Hematopoietic multipotent progenitor cell treated with erythropoietin and hydrocortisone succinate and interleukin-3 and kit ligand, for 8 days (in vitro differentiated cells): ENCODE data around the gene TPM2.

ENCODE experiments used
- DNase-seq: peaks from one replicate; pipeline ENCODE4 v3.0.0-alpha.2; 2015

The TPM2 gene

DNA sequence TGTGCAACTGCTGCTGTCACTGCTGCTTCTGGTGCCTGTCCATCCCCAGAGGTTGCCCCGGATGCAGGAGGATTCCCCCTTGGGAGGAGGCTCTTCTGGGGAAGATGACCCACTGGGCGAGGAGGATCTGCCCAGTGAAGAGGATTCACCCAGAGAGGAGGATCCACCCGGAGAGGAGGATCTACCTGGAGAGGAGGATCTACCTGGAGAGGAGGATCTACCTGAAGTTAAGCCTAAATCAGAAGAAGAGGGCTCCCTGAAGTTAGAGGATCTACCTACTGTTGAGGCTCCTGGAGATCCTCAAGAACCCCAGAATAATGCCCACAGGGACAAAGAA is 15.7 kb downstream of the TPM2 start:
- no peak for DNase-seq

DNA sequence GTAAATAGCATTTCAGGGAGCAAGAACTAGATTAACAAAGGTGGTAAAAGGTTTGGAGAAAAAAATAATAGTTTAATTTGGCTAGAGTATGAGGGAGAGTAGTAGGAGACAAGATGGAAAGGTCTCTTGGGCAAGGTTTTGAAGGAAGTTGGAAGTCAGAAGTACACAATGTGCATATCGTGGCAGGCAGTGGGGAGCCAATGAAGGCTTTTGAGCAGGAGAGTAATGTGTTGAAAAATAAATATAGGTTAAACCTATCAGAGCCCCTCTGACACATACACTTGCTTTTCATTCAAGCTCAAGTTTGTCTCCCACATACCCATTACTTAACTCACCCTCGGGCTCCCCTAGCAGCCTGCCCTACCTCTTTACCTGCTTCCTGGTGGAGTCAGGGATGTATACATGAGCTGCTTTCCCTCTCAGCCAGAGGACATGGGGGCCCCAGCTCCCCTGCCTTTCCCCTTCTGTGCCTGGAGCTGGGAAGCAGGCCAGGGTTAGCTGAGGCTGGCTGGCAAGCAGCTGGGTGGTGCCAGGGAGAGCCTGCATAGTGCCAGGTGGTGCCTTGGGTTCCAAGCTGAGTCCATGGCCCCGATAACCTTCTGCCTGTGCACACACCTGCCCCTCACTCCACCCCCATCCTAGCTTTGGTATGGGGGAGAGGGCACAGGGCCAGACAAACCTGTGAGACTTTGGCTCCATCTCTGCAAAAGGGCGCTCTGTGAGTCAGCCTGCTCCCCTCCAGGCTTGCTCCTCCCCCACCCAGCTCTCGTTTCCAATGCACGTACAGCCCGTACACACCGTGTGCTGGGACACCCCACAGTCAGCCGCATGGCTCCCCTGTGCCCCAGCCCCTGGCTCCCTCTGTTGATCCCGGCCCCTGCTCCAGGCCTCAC is 16.3 kb downstream of the TPM2 start, which contains the start of gene CA9:
CA9 (plus strand) TSS at position 797 of the 893 bp plus-strand sequence; CDS start at position 829, 32 bp downstream.
- no peak for DNase-seq

DNA sequence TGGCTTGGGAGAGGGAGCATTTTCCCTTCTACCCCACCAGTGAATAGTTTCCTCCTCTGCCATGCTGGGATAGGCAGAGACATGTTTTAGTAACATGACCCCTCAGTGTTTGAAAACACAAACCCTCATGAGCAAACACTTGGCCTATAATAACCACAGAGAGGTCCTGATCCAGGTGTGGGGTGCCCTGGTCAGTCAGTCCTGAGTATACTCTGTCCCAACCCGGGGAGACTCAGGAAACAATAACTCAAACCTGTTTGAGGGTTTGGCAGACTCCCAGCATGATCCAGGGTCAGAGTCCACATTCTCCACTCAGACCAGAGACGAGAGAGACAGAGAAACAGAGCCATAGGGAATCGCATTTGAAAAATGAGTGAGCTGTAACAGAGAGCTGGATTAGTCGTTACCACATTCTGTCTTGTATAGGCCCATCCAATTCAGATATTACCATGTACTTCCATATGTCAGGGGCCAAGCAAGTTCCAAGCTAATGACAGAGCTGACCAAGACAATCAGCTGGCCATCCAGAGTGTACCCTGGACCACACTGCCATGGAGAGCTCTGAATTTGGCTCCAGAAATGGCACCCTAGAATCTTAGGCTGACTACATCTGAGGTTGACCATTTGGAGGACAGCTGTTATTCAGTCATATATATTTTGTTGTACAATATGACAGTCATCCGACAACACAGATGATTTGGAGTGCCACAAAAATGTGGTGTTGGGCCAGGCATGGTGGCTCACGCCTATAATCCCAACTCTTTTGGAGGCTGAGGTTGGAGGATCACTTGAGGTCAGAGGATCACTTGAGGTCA is 20.2 kb downstream of the TPM2 start:
- DNase-seq: no peak

DNA sequence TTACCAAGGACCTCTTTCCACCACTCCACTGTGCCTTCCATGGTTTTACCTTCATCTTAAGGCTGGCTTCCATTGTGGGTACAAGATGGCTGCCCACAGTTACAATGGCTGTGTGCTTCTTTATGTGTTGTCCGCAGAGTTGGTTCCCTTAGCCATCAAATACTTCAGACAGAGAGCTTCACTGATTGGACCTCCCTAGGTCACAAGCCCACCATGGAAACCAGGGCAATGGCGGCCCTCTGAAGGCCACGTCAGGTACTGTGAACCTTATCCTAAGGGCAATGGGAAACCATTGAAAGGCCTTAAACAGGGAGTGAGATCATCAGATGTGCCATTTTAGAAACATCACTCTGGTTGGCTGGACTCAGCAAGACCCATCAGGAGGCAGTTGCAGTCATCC is 21.8 kb downstream of the TPM2 start:
- DNase-seq: no peak

DNA sequence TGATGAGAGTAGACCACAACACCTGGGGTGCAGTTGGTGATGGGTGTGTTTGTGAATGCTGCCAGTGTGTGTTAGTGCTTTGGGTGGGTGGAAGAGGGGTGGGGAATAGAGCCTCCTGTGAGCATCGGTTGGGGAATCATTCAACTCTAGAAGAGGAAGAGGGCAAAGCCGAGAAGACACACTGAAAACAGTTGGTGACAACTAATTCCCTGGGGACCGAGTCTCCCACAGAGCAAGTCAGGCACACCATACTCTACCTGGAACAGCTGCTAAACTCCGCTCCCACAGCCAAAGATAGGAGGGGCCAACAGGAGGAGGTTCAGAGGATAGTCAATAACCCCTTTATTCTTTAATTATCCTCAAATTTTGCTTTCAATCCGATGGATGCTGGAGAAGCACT is 23.2 kb downstream of the TPM2 start:
- DNase-seq: no peak

DNA sequence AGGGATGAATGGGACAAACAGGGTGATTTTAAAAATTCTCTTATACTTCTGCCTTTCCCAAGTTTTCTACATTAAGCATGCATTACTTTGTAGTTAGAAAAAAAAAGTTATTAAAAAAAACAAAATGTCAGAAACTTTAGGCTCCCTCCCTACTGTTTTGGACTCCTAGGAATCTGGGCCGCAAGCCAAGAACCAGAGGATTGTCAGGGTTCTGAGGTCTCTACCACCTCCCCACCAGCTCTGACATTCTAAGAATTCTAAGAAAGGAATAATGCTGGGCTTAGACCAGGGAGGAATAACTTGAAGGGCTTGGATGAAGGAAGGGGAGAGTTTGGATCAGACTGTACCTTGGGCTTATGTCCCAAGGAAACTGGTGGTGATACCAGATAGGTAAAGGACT is 23.7 kb downstream of the TPM2 start:
- DNase-seq: no peak

DNA sequence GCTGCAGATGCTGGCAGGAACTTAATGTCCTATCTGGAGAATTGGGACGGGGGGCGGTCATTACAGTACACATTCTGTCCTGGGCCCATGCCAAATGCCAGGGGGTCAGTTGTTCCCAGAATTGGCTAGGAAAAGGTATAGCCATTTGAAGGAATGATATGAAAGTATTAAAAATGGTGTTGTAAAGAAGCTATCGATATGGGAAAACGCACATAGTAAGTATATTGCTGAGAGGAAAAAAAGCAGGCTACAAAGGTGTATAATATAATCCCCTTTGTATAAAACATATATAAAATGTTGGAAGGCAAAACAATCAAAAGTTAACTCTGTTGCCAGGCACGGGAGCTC is 24.3 kb downstream of the TPM2 start:
- no peak for DNase-seq

DNA sequence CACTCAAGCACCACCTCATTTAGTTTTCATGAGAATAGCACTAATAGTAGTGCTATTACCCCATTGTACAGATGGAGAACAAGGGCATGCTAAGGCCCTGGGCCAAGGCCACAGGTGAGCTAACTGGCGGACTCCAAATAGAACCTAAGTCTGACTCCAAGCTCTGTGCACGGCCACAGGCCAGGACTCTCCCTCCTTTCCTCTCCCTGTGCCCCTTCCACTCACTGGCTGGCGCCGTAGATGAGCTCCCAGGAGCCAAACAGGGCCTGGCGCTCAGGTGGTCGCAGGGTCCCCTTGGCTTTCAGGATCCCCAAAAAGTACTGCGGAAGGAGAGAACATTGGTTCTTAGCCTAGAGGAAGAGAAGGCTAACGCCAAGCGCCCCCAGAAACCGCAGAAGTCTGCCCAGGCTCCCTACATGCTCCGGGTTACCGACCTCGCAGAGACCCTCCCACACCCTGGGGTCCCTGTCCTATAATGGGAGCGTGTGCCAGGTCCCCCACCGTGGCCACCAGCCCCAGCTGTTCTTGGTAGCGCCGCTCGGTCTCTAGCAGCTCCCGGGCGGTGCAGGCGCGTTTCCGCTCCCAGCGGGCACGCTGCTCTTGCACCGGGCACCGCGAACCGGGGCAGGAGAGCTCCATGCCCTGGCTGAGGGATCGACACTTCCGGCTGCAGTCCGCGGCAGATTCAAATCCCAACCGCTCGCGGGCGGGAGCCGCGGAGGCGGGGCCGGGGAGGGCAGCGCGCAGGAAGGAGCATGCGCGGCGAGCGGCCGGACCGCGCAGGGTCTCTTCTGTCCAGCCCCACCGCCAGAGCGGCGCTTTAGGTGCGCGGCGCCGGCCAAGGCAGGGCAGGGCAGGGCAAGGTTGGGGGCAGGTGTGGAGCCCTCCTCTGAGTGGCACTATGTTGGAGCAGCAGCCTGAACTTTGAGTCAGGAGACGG is 24.9 kb downstream of the TPM2 start, which contains the start of gene ARHGEF39:
ARHGEF39 (minus strand) TSS at position 665 of the 940 bp plus-strand sequence; CDS start at position 639, 26 bp downstream.
- peak; percentile 83 for DNase-seq

DNA sequence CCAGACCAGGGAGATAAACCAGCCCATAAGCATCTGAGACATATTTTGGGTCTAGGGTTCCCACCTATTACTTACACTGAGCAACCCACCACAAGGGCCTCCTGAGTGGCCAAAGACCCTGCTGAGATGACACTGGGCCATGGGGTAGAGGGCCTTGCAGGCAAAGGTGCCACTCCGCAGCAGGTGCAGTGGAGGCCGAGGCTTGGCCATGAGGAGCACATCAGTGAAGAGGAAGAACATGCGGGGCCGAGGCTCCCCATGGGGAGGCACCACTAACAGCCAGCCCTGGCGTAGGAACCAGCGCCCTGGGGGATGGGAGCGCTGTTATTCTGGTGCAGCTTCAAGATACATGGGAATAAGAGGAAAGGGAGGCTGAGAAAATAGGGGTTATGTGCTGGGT is 27.3 kb downstream of the TPM2 start:
- DNase-seq: no peak

DNA sequence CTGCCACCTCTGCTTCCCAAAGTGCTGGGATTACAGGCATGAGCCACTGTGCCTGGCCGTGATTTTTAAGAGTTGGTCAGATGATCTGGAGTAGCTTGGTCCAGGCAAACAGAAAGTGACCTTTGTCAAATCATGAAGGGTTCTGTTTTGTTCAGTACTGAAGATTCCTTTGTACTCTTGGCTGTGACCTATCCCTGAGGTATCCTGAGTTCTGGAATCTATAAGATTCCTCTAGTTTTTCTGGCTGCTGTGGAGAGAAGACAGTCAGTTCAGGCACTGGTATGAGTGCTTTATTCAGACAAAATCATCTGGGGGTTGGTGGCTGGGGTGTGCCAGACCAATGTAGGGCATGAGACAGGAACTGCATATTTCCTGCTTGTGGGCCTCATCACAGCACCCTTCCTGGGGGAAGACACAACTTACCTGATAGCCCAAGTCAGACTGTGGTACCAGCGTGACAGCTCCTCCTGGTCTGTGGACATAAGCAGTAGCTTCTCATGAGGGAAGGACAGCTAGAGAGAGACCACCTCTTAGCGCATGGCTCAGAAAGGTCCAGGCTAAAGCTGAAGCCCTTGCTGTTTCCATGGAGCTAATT is 27.9 kb downstream of the TPM2 start:
- DNase-seq: no peak

DNA sequence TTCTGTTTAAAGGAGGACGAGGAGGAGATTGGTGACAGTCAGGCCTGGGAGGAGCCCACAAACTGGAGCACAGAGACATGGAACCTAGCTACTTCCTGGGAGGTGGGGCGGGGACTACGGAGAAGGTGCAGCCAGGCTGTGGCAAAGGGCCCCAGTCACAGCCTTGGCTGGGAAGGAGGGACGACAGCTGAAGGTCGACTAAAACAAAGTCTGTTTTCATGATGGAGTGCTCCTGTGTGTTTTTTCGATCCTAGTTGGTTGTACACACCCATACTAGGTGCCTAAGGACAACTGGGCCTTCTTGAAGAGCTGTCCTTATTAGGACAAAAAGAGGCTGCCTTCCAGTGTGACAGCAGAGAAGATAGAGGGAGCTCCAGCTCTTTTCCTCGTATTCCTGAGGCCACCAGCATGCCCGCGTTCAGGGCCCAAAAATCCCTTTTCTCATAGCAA is 28.7 kb downstream of the TPM2 start:
- DNase-seq: peak; percentile 19

DNA sequence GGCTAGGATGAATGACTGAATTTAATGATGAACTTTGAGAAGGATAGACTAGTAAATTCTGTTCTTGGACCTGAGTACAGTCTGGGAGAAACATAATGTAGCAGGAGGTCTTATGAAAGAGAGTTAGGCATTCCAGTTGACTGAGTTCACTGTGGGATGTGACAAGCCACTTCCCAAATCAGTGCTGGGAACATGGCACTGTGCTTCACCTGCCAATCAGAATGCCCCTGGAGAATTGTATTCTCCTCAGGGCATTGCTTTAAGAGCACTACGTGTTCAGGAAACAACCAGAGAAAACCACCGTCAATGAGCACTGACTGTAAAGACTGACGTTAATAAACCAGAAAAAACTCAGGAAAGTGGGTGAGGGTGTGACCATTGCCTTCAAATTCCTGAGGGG is 30.4 kb downstream of the TPM2 start:
- DNase-seq: no peak

DNA sequence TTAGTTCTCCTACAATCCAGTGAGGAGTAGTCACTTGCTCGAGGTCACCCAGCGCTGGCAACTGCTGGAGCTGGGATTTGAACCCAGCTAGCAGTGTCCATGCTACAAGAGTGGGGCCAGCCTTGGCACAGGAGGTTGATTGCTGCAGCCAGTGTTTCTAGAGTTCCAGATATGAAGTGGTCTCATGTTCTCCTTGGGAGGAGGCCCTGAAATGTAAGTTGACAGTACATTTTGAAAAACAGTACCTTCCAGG is 30.8 kb downstream of the TPM2 start:
- DNase-seq: peak; percentile 65

DNA sequence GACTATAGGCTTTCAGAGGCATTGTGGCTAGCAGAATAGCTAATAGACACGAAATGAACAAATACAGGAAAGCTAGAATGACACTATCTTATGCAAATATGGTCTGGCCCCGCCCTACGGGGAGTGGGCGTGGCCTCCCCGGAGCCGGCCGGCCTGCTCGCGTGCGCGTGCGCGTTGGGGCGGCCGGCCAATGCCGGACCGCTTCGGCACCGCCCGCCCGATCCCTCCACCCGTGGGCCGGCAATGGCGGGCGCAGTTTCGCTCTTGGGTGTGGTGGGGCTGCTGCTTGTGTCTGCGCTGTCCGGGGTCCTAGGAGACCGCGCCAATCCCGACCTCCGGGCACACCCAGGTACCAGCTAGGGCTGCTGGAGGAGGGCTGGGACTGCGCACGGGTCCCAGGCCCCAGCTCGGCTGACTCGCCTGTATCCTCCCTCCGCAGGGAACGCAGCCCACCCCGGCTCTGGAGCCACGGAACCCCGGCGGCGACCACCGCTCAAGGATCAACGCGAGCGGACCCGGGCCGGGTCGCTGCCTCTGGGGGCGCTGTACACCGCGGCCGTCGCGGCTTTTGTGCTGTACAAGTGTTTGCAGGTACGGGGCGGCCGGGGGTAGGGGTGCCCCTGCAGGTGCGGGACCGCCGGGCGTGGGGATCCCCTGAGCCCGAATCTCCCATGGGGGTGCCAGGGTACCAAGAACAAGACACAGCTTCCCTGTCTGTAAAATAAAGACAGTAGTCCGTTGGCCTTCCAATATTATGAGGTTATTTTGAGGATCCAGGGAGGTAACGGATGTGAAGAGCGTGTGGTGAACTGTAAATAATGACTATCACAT is 31.4 kb downstream of the TPM2 start, which contains the start of gene CCDC107:
CCDC107 (plus strand) TSS at position 156 of the 831 bp plus-strand sequence; CDS start at position 244, 88 bp downstream.
- DNase-seq: peak; percentile 86

DNA sequence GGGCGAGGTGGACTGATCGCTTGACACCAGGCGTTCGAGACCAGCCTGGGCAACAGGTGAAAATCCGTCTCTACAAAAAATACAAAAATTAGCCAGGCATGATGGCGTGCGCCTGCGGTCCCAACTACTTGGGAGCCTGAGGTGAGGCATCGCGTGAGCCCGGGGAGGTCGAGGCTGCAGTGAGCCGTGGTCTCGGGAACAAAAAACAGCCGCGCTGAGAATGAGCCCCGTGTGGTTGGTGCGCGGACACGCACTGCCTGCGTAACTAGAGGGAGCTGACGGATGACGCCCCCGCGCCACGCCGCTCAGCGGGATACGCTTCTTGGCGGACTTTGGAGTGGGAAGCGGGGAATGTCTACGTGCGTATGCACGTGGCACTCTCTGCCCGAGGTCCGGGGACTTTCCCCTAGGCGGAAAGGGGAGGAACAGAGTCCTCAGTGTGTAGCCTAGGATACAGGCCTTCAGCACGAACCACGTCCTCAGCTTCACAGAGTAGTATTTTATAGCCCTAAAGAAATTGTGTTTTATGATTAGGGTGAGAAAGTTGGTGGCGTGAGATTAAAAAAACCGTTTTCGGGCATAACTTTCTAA is 32.1 kb downstream of the TPM2 start, which contains the start of gene RMRP:
RMRP (minus strand) TSS at position 474 of the 591 bp plus-strand sequence.
- DNase-seq: peak; percentile 99

DNA sequence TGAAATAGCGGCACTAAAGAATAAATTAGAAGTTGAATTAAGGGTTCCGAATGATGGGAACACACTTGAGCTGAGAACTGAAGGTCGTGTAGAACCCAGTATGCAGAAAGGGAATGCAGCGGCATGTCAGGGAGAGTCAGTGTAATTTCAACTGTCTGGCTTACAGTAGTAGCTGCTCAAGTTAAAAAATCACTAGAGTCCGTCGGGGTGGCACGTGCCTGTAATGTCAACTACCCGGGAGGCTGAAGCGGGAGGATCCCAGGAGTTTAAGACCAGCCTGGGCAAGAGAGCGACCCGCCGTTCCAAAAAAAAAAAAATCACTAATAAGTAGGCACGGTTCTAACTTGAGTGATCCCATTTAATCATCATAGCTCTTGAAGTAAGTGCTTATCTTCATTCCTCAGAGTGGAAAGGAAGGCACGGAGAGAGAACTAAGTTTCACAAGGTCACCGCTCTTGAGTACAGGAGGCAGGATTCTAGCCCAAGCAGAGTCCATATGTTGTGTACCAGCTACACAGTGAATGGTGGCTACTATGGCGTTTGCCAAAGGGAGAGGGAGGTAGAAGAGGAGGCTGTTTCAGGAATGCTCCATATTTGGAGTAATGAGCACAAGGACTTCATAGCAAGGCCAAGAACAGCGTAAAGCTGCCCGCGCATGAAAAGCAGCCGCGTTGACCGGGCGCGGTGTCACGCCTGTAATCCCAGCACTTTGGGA is 32.7 kb downstream of the TPM2 start:
- no peak for DNase-seq

DNA sequence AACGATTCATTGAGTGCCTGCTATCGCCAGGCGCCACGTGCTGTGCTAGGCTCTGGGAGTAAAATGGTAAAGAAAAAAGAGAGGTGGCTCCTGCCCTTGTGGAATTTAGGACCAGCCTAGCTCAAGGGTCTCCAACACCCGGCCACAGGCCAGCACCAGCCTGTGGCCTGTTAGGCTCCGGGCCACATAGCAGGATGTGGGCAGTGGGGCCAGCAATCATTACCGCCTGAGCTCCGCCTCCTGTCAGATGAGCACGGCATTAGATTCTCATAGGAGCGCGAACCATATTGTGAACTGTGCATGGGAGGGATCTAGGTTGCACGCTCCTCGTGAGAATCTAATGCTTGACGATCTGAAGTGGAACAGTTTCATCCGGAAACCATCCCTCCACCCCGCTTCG is 33.4 kb downstream of the TPM2 start:
- DNase-seq: no peak

DNA sequence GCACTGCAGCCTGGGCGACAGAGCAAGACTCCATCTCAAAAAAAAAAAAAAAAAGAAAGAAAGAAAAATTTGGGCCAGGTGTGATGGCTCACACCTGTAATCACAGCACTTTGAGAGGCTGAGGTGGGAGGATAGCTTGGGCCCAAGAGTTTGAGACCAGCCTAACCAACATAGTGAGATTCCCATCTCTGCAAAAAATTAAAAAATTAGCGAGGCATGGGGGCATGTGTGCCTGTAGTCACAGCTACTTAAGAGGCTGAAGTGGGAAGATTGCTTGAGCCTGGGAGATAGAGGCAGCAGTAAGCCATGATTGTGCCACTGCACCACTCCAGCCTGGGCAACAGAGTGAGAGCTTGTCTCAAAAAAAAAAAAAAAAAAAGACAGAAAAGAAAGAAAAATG is 36.1 kb downstream of the TPM2 start:
- no peak for DNase-seq

DNA sequence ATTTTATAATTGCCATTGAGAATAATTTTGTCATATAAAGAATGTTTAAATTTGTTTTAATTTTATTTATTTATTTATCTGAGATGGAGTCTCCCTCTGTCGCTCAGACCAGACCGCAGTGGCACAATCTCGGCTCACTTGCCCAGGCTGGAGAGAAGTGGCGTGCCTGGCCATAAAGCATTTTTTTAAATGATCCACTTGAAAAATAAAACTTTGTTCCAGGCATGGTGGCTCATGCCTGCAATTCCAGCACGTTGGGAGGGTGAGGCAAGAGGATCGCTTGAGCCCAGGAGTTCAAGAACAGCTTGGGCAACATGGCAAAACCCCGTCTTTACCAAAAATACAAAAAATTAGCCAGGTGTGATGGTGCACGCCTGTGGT is 36.9 kb downstream of the TPM2 start:
- no peak for DNase-seq
